GDM1 (cell line): ENCODE results near the gene IL32.
A peak's percentile ranks its signal among the peaks of the same experiment; 100 is the strongest.
"Not testable (repeated sequence)": the region's sequence is repeated elsewhere in the genome, so short reads cannot be mapped to it uniquely, and the experiment has no call there.

ENCODE experiments used
- DNase-seq: peaks from one replicate; lab custom pipeline; 2025; lab: John Stamatoyannopoulos, UW

IL32 gene

DNA sequence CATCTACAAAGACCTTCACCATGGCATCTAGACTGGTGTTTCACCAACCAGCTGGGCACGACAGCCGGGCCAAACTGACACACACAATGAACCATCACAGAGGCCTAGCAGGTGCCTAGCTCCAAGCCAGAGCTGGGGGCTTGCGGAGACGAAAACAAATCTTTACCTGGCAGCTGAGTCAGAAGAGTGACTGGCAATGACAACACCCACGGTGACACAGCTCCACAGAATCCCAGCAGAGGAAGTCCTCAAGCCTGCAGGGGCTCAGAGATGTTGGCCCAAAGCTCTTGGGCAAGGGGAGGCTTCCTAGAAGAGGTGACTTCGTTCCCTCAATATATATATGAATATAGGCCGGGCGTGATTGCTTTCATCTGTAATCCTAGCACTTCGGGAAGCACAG, 13.9 kb upstream of the IL32 start:
- no peak for DNase-seq

DNA sequence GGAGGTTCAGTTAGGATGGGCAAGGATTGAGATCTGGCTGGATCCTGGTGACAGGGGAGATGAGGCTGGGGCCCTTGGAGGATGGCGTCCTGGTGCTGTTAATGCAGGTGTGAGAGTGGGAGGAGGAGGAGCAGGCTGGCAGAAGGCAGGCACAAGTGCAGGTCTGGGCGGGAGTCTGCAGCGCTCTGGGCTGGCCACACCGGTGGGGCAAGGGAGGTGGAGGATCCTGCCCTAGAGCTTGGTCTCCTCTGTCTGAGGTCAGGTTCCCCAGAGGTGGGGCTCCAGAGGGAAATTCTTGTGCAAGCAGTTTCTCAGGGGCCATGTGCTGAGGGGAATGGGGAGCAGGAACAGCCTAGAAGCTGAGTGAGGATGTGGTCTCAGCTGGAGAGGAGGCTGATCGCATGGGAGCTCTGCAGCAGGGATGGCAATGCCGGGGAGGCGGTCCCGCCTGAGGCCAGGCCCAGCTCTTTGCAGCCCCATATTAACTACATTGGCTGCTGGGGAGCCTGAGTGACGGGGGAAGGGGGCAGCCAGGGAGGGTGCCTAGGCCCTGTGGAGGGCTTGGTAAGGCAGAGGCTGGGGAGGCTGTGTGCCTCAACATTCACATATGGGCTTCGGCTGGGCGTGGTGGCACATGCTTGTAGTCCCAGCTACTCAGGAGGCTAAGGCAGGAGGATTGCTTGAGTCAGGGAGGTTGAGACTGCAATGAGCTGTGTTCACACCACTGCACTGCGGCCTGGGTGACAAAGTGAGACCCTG, 12.7 kb upstream of the IL32 start:
- DNase-seq = not testable (repeated sequence)

DNA sequence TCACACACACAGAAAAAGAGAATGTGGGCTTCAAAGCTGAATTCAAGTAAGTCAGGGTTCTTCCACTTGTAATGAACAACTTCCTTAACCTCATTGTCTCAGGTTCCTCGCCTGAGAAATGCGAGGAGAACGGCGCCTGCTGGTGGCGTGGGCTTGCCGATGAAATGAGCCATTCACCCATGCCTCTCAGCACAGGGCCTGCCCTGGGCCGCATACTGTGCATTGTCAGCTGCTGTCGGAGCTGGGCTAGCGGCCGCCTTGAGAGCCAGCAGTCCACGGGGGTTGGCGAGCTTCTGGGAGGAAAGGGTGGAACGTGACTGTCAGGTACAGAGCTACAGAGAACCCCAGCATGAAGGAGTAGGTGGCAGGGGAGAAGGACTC, 12.1 kb upstream of the IL32 start:
- DNase-seq = not testable (repeated sequence)

DNA sequence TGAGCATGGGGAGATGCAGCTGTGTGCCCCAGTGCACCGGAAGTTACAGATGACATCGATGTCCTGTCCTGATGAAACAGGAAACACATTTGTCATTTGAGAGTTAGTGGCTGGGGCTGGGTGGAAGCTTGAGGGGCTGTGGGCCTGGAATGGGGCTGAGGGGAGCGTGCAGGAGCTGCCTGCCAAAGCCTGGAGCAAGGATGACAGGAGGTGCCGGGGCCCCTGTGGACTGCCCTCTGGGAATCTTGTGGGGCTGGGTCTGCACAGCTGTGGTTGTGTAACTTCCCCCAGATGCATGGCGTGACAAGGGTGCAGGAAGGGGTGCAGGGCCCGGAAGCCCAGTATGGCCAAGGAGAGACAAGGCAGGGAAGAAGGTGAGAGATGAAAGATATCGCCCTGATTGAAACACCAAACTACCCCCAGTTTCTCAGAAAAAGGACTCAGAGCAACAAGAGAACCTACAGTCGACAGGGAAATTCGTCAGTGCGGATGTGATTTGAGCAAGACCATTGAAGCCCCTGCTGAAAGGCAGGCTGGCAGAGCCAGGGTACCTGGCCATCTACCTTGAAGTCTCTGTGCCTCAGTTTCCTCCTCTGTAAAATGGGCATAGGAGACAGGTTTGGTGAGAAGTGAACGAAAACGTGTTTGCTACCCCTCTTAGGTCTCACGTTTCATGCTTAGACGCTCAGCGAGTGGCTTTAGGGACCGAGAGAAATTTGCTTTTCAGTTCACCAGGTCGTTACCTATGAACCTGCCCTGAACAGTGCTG, 10.3 kb upstream of the IL32 start:
- no peak for DNase-seq

DNA sequence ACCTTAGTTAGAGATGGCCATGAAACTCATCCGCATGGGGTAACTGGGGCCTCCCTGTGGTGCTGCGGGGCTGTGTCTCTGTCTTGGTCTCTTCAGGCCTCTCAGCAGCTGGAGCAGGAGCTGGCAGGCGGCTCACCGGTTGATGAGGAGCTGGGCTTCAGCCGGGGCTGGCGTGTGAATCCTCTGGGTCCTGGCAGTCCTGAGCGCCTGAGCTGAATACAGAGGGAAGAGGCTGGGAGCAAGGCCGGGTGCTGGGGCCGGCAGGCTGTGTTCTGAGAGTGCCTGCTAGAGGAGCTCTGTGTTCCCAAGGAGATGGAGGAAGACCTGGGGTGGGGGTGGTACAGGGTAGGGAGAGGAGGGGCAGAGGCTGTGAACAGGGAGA, 9.7 kb upstream of the IL32 start:
- DNase-seq = not testable (repeated sequence)

DNA sequence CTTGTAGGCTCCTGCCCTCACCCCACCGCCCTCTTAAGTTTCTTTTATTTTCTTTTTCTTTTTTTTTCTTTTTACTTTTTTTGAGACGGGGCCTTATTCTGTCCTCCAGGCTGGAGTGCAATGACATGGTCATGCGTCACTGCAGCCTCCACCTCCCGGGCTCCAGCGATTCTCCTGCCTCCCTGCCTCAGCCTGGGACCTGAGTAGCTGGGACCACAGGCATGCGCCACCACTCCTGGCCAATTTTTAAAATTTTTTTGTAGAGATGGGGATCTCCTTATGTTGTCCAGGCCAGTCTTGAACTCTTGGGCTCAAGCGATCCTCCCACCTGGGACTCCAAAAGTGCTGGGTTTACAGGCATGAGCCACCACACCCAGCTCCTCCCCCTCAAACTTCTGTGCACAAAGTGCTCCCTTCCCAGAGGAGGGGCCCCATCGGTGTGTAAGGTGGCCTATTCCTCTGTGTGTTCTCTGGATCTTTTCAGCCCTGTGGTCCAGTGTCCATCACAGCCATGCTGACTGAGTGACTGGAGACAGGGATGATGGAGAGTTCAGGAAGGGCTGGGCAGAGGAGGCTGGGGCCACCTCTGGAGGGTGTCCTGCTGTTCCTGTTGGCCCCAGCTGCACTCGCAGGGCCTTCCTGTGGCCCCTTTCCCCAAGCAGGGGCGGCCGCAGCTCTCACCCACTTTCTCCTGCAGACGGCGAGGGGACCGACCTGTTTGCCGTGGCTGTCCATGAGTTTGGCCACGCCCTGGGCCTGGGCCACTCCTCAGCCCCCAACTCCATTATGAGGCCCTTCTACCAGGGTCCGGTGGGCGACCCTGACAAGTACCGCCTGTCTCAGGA, 8.9 kb upstream of the IL32 start:
- DNase-seq = no peak

DNA sequence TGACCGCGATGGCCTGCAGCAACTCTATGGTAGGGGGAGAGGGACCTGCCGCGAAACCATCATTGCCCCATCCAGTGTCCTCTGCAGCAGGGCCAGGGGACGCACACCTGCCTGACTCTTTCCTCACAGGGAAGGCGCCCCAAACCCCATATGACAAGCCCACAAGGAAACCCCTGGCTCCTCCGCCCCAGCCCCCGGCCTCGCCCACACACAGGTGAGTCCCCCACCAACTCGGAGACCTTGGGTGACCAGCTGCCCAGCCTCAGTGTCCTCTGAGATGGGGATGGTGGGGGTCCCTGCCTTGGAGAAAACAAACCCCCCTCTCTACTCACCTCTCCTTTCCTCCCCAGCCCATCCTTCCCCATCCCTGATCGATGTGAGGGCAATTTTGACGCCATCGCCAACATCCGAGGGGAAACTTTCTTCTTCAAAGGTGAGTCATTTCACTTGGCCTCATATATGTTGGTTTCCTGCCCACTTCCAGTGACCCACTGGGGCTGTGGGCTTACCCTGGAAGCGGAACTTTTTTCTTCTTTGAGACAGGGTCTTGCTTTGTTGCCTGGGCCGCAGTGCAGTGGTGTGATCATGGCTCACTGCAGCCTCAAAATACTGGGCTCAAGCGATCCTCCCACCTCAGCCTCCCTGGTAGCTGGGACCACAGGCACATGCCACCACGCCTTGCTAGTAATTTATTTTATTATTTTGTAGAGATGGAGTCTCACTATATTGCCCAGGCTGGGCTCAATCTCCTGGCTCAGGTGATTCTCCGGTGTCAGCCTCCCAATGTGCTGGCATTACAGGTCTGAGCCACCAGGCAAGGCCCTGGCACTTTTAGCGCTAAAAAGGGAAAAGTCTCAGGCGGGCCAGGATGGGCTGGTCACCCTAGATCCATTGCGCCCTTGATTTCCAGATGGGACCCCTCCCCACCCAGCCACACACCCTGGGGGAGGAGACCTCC, 8.0 kb upstream of the IL32 start:
- no peak for DNase-seq

DNA sequence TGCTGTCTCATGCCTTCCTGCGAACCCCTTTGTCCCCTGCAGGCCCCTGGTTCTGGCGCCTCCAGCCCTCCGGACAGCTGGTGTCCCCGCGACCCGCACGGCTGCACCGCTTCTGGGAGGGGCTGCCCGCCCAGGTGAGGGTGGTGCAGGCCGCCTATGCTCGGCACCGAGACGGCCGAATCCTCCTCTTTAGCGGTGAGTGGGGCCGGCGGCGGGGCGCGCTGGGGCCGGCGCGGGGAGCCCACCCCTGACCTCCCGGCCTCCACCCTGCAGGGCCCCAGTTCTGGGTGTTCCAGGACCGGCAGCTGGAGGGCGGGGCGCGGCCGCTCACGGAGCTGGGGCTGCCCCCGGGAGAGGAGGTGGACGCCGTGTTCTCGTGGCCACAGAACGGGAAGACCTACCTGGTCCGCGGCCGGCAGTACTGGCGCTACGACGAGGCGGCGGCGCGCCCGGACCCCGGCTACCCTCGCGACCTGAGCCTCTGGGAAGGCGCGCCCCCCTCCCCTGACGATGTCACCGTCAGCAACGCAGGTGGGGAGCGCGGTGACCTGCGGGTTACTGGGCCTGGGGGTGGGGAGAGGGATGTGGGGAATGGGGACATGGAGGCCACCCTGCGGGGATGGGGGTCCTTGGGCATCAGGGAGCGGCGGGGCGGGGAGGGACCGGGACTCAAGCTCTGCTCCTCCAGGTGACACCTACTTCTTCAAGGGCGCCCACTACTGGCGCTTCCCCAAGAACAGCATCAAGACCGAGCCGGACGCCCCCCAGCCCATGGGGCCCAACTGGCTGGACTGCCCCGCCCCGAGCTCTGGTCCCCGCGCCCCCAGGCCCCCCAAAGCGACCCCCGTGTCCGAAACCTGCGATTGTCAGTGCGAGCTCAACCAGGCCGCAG, 7.1 kb upstream of the IL32 start:
- no peak for DNase-seq

DNA sequence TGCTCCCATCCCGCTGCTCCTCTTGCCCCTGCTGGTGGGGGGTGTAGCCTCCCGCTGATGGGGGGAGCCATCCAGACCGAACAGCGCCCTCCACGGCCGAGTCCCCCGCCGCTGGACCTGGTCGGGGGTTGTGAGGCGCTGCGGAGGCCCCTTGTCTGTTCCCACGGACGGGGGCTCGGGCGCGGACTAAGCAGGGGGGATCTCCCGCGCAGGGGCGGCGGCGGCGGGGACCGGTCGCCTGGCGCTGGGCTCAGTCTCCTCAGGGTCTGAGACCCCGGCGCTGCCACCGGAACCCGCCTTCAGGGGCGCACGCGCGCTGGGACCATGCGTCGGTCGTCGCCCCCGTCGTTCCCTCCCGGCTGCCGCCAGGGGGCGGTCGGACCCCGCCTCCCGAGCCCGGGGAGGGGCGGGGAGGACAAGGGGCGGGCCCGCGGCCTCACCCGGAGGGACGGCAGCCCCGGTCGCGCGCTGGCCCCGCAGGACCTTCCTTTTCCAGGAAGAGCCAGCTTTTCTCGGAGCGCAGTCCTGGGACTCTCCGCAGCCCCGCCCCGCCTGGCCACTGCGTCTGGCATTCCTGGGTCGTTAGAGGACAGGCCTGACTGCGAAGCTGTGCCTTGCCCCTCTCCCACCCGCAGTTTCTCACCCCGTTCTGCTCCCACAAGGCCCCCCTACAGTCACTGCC, 6.3 kb upstream of the IL32 start:
- DNase-seq = peak; percentile 81

DNA sequence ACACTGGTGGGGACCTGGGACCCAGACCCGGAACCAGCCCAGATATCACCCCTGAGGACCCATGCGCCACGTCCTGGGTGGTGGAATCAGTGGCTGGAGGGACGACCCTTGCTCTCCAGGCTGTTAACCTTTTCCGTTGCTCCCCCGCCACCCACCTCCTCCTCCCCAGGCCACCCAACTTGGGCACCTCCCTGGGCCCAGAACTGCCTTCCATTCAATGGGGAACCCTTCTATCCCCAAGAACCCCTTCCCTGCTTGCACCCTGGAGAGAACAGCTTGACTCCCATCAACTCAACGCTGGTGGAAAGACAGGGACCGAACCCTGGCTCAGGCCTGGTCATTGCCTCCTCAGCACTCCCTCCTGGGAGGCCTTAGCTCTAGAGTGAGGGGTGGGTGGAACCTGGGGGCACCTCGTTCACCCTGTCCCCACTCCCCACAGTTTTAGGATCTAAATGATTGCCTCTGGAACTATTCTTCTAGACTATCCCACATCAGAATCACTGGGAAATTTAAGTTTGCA, 5.7 kb upstream of the IL32 start:
- no peak for DNase-seq

DNA sequence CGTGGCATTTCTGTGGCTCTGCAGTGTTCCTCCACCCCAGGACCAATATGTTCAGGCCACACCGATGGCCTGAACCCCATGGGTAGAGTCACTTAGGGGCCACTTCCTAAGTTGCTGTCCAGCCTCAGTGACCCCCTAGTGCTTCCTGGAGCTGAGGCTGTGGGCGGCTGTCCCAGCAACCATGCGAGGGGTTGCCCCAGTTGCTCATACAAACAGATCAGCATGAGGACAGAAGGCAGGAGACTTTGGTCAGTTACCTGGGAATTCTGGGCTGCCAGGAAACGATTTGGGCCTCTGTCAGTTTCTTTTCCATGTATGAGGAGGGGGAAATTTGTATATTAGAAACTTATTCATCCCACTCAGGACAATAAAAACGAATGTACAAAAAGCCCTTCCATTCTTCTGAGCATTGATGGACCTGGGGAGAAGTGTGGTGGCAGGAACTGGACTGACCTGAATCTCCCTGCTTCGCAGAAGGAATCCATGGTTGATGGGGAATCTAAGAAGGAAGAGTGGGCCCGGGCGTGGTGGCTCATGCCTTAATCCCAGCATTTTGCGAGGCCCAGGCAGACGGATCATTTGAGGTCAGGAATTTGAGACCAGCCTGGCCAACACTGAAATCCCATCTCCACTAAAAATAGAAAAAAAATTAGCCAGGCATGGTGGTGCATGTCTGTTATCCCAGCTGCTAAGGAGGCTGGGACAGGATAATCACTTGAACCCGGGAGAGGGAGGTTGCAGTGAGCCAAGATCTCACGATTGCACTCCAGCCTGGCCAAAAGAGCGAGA, 4.9 kb upstream of the IL32 start:
- no peak for DNase-seq

DNA sequence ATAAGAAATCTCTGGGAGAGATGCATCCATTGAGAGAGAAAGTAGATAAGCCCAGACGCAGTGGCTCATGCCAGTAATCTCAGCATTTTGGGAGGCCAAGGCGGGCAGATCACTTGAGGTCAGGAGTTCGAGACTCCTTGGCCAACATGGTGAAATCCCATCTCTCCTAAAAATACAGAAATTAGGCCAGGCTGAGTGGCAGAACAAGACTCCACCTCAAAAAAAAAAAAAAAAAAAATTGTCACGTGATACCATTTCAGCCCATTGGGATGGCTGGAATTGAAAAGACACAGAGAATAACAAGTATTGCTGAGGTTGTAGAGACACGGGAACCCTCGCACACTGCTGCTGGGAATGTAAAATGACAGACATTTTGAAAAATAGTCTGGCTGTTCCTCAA, 2.9 kb upstream of the IL32 start:
- no peak for DNase-seq

DNA sequence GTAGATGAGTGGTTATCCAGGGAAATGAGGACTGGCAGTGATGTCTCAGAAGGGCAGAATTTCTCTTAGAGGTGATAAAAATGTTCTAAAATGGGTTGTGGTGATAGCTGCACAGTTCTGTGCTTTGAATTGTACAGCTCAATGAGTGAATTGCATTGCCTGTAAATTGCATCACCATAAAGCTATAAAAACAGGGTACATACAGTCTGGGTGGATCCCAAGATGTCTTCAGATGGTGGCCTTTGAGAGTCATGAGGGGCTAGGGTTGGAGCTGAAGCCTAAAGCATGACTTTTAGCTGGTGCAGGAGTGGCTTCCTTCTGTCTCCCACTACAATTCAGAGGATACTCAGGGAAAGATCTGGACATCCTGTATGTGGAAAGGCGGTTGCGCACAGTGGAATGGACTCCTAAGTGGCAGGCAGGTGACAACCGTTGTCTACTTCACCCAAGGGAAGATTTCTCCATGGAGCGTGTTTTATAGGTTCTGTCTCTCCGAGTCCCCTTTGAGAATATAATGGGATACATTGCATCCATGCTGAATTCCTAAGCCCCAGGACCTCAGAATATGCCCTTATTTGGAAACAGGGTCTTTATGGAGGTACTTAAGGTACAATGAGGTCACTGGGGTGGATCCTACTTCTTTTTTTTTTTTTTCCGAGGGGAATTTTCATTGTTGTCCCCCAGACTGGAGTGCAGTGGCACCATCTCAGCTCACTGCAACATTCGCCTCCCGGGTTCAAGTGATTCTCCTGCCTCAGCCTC, 1.6 kb upstream of the IL32 start:
- DNase-seq = no peak

DNA sequence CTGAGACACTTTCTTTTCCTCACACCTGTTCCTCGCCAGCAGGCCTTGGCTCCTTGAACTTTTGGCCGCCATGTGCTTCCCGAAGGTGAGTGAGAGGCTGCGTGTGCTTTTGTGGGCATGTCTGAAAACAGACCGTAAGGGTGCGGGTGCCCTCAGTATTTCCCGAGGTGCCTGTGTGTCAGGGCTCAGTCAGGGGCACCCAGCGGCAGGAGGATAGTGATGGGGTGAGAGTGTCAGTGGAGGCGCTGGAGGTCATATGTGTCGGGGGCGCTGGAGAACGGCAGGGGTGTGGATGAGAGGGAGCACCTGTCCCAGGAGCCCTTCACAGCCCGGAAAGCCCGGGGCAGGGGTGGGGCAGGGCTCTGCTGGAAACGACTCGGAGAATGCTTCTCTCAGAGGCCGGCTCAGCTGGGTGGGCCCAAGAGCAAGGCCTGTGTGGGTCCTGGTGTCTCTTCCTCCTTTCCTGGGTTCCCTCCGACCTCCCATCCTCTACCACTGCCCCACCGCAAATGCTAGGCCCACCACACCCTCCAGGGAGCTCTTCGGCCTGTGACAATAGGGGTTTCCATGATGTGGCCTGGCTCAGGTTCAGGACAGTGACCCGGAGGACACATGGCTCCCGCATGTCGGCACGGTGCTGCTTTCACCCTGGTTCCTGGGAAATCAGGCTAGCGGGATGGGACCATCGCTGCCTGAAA, 451 bp downstream of the IL32 start:
- no peak for DNase-seq

DNA sequence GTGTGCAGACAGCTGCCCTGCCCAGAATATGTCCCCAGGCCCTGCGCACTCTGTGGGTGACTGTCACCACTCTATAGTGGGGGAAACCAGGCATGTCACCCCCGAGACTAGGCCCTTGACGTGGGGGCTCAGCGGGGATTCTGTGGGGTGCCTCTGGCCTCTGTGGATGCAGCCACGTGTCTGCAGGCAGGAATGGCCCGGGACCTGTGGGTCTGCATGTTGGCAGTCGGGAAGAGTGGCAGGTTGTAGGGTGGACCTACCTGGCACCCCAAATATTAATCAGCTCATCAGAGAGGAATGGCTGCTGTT, 954 bp downstream of the IL32 start:
- no peak for DNase-seq

DNA sequence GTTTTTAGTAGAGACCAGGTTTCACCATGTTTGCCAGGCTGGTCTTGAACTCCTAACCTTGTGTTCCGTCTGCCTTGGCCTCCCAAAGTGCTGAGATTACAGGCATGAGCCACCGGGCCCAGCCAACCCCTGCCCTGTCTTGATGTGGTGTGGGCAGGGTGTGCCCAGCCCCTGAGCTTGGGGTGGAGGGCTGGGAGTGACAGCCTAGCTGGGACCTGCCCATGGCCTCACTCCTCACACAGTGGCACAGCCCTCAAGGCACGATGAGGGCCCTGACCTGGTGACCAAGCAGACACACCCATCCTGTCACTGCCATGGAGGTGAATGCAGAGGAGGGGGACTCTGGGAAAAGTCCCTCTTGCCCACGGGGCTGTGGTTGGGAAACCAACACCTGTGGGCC, 3.0 kb downstream of the IL32 start:
- DNase-seq = no peak

DNA sequence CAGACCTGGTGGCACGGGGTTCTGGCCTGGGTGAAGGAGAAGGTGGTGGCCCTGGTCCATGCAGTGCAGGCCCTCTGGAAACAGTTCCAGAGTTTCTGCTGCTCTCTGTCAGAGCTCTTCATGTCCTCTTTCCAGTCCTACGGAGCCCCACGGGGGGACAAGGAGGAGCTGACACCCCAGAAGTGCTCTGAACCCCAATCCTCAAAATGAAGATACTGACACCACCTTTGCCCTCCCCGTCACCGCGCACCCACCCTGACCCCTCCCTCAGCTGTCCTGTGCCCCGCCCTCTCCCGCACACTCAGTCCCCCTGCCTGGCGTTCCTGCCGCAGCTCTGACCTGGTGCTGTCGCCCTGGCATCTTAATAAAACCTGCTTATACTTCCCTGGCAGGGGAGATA, 3.7 kb downstream of the IL32 start:
- not testable (repeated sequence) for DNase-seq

DNA sequence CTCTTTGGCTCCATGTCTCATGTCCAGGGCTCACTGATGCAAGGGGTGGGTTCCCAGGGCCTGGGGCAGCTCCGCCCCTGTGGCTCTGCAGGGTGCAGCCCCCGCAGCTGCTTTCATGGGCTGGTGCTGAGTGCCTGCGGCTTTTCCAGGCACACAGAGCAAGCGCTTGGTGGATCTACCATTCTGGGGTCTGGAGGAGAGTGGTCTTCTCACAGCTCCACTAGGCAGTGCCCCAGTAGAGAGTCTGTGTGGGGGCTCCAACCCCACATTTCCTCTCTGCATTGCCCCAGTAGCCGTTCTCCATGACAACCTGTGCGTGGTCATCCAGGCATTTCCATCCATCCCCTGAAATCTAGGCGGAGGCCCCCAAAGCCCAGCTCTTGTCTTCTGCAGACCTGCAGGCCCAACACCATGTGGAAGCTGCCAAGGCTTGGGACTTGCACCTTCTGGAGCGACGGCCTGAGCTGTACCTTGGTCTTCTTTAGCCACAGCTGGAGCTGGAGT, 5.2 kb downstream of the IL32 start:
- no peak for DNase-seq
